T-helper 2 cell treated with Interferon-gamma antibody and Interleukin-4, amounts not matched to agents 5 μg/mL and 100 μg/mL, for 36 hours (primary cell): ENCODE results near the gene CAMTA2.
A peak's percentile ranks its signal among the peaks of the same experiment; 100 is the strongest.

Source experiments
- DNase-seq: peaks from one replicate; pipeline ENCODE4 v3.0.0; 2021; ENCODE audit warnings: low spot score
- H3K27ac Mint-ChIP-seq: one replicate; pipeline ENCODE4 v1.8.0; 2021; ENCODE audit warnings: mild to moderate bottlenecking, mixed read lengths
- H3K27me3 Mint-ChIP-seq: one replicate; pipeline ENCODE4 v1.8.0; 2021; ENCODE audit warnings: low read depth, mixed read lengths
- H3K36me3 Mint-ChIP-seq: one replicate; pipeline ENCODE4 v1.8.0; 2021; ENCODE audit warnings: low read depth, mixed read lengths
- H3K4me1 Mint-ChIP-seq: one replicate; pipeline ENCODE4 v1.8.0; 2021; ENCODE audit warnings: low read depth, mixed read lengths
- H3K4me3 Mint-ChIP-seq: one replicate; pipeline ENCODE4 v1.8.0; 2022; ENCODE audit warnings: mild to moderate bottlenecking, moderate library complexity, mixed read lengths
- H3K9me3 Mint-ChIP-seq: one replicate; pipeline ENCODE4 v1.8.0; 2021; ENCODE audit warnings: mixed read lengths

The CAMTA2 gene

GRCh38 chr17:4942760-4943508 lies 44.5 kb downstream of the CAMTA2 start:
- no peaks in the 10 kb centered on the region for H3K9me3 Mint-ChIP-seq
- peaks cover 83% of the 10 kb centered on the region for H3K36me3 Mint-ChIP-seq
- peak overlapping the region; percentile 76 for H3K27ac Mint-ChIP-seq
- no peaks in the 10 kb centered on the region for H3K27me3 Mint-ChIP-seq
- H3K4me3 Mint-ChIP-seq: peak overlapping the region; percentile 96
- H3K4me1 Mint-ChIP-seq: peaks cover 51% of the 10 kb centered on the region
- no peak for DNase-seq

- H3K4me3 Mint-ChIP-seq: peak overlapping the region; percentile 96
- H3K9me3 Mint-ChIP-seq: no peaks in the 10 kb centered on the region
- H3K27ac Mint-ChIP-seq: peak overlapping the region; percentile 95
- peaks cover 77% of the 10 kb centered on the region for H3K36me3 Mint-ChIP-seq
- peaks cover 52% of the 10 kb centered on the region for H3K4me1 Mint-ChIP-seq
- no peaks in the 10 kb centered on the region for H3K27me3 Mint-ChIP-seq
- no peak for DNase-seq
Measured at GRCh38 chr17:4941319-4941610, 46.2 kb downstream of the CAMTA2 start.

GRCh38 chr17:4940555-4941318 lies 46.7 kb downstream of the CAMTA2 start:
- Mint-ChIP-seq H3K27ac (peak overlapping the region; percentile 95), H3K9me3 (no peaks in the 10 kb centered on the region), H3K27me3 (no peaks in the 10 kb centered on the region), H3K36me3 (peaks cover 76% of the 10 kb centered on the region), H3K4me1 (peaks cover 55% of the 10 kb centered on the region), H3K4me3 (peak overlapping the region; percentile 96)
- peak; percentile 34 for DNase-seq

GRCh38 chr17:4939796-4940554 lies 47.5 kb downstream of the CAMTA2 start, which contains the start of the genes RNF167 and SLC25A11:
Gene RNF167, plus strand, starts transcription at chr17:4940268. Its CDS starts 642 bp downstream, at chr17:4940910.
Gene SLC25A11, minus strand, starts transcription at chr17:4940046. Its CDS starts 136 bp downstream, at chr17:4939910.
- Mint-ChIP-seq H3K4me1 (peaks cover 49% of the 10 kb centered on the region), H3K27me3 (no peaks in the 10 kb centered on the region), H3K36me3 (peaks cover 70% of the 10 kb centered on the region), H3K4me3 (peak within 1 kb of the TSS; percentile 96), H3K27ac (peak within 1 kb of the TSS; percentile 95), H3K9me3 (no peaks in the 10 kb centered on the region)
- peak; percentile 98 for DNase-seq

- Mint-ChIP-seq H3K27me3 (no peaks in the 10 kb centered on the region), H3K4me1 (peaks cover 48% of the 10 kb centered on the region), H3K27ac (peak overlapping the region; percentile 87), H3K36me3 (peaks cover 67% of the 10 kb centered on the region), H3K9me3 (no peaks in the 10 kb centered on the region), H3K4me3 (peak overlapping the region; percentile 96)
- no peak for DNase-seq
Measured at GRCh38 chr17:4939546-4939795, 48.0 kb downstream of the CAMTA2 start.

- H3K4me3 Mint-ChIP-seq: peak overlapping the region; percentile 96
- peaks cover 48% of the 10 kb centered on the region for H3K4me1 Mint-ChIP-seq
- no peaks in the 10 kb centered on the region for H3K9me3 Mint-ChIP-seq
- H3K27me3 Mint-ChIP-seq: no peaks in the 10 kb centered on the region
- DNase-seq: no peak
- peak overlapping the region; percentile 87 for H3K27ac Mint-ChIP-seq
- peaks cover 67% of the 10 kb centered on the region for H3K36me3 Mint-ChIP-seq
Measured at GRCh38 chr17:4938688-4939545, 48.6 kb downstream of the CAMTA2 start.

GRCh38 chr17:4938069-4938491 lies 49.4 kb downstream of the CAMTA2 start:
- H3K9me3 Mint-ChIP-seq: no peaks in the 10 kb centered on the region
- H3K27ac Mint-ChIP-seq: peak overlapping the region; percentile 69
- no peaks in the 10 kb centered on the region for H3K27me3 Mint-ChIP-seq
- peaks cover 46% of the 10 kb centered on the region for H3K4me1 Mint-ChIP-seq
- H3K4me3 Mint-ChIP-seq: peak overlapping the region; percentile 96
- no peak for DNase-seq
- H3K36me3 Mint-ChIP-seq: peaks cover 63% of the 10 kb centered on the region

- Mint-ChIP-seq H3K9me3 (no peaks in the 10 kb centered on the region), H3K27ac (no peak overlapping the region), H3K27me3 (no peaks in the 10 kb centered on the region), H3K4me3 (peak overlapping the region; percentile 96), H3K36me3 (peaks cover 60% of the 10 kb centered on the region), H3K4me1 (peaks cover 42% of the 10 kb centered on the region)
- no peak for DNase-seq
Measured at GRCh38 chr17:4937553-4937952, 49.9 kb downstream of the CAMTA2 start.

- H3K27me3 Mint-ChIP-seq: no peaks in the 10 kb centered on the region
- DNase-seq: no peak
- H3K4me3 Mint-ChIP-seq: no peak overlapping the region
- peaks cover 51% of the 10 kb centered on the region for H3K36me3 Mint-ChIP-seq
- H3K27ac Mint-ChIP-seq: peak overlapping the region; percentile 47
- H3K9me3 Mint-ChIP-seq: no peaks in the 10 kb centered on the region
- H3K4me1 Mint-ChIP-seq: peaks cover 33% of the 10 kb centered on the region
Measured at GRCh38 chr17:4936436-4936835, 51.0 kb downstream of the CAMTA2 start.

- Mint-ChIP-seq H3K27me3 (no peaks in the 10 kb centered on the region), H3K9me3 (no peaks in the 10 kb centered on the region), H3K36me3 (peaks cover 49% of the 10 kb centered on the region), H3K27ac (no peak overlapping the region), H3K4me3 (no peak overlapping the region), H3K4me1 (peaks cover 31% of the 10 kb centered on the region)
- DNase-seq: no peak
Measured at GRCh38 chr17:4935650-4936049, 51.8 kb downstream of the CAMTA2 start.

GRCh38 chr17:4934173-4934979 lies 53.1 kb downstream of the CAMTA2 start:
- Mint-ChIP-seq H3K36me3 (peaks cover 47% of the 10 kb centered on the region), H3K9me3 (no peaks in the 10 kb centered on the region), H3K27me3 (no peaks in the 10 kb centered on the region), H3K4me3 (peak overlapping the region; percentile 12), H3K4me1 (peaks cover 31% of the 10 kb centered on the region), H3K27ac (peak overlapping the region; percentile 67)
- no peak for DNase-seq

GRCh38 chr17:4933646-4934045 lies 53.8 kb downstream of the CAMTA2 start:
- Mint-ChIP-seq H3K4me3 (peak overlapping the region; percentile 12), H3K9me3 (no peaks in the 10 kb centered on the region), H3K36me3 (peaks cover 46% of the 10 kb centered on the region), H3K27ac (peak overlapping the region; percentile 67), H3K27me3 (no peaks in the 10 kb centered on the region), H3K4me1 (peaks cover 27% of the 10 kb centered on the region)
- DNase-seq: no peak

GRCh38 chr17:4932756-4933155 lies 54.7 kb downstream of the CAMTA2 start:
- no peak for DNase-seq
- H3K27ac Mint-ChIP-seq: no peak overlapping the region
- peaks cover 21% of the 10 kb centered on the region for H3K4me1 Mint-ChIP-seq
- H3K27me3 Mint-ChIP-seq: no peaks in the 10 kb centered on the region
- peaks cover 41% of the 10 kb centered on the region for H3K36me3 Mint-ChIP-seq
- H3K9me3 Mint-ChIP-seq: no peaks in the 10 kb centered on the region
- no peak overlapping the region for H3K4me3 Mint-ChIP-seq
